K562 (cell line): ENCODE results near the gene CLDN2. TPM values are rescaled to one million over a fixed set of nuclear protein-coding genes. Genes with fewer than 3 reads are reported as not detected.

Experiments used
- ATAC-seq: fragments of 200-7000 bp; cut with Tn5 transposase; 3 replicates; pipeline ENCODE4 v1.9.1; 2020; ENCODE audit warnings: moderate library complexity
- BruUV-seq: library from RNA; stranded (reverse); fragments of 400-500 nt; replicated peaks from 2 replicates; lab custom pipeline; 2021; lab: Mats Ljungman, UMichigan
- CTCF ChIA-PET: fragments of 300-600 bp; formaldehyde crosslinking; extraction: SDS; loops from one replicate; lab custom pipeline; 2021; ENCODE audit warnings: low intra/inter-chr PET ratio; lab: Yijun Ruan, JAX
- POLR2A ChIA-PET: fragments of 300-600, 350-650 bp; sonication (Branson Sonifier 250); formaldehyde crosslinking; extraction: SDS; loops from one replicate; lab custom pipeline; 2021; ENCODE audit warnings: antibody characterized with exemption, inconsistent platforms; lab: Yijun Ruan, JAX
- DNase-seq, 4 experiments: peaks; one replicate each; pipeline versions ENCODE4 v3.0.0 to v3.0.0-alpha.2; 2011 to 2018; ENCODE audit warnings: low spot score in 3 of 4, mixed read lengths in 3 of 4; ENCODE audit errors: extremely low read depth in 1 of 4
- FAIRE-seq: peaks from 2 replicates; lab custom pipeline; 2011; peaks lifted over from hg19 to GRCh38; lab: Jason Lieb, UNC
- H2AFZ ChIP-seq: 2 replicates; pipeline ENCODE4 v1.6.0; 2011; ENCODE audit warnings: low read depth, low read length, control low read depth, inconsistent platforms
- H3K27ac ChIP-seq: fragments of 200-600 bp; 3 replicates; pipeline ENCODE4 v1.8.0; 2011; ENCODE audit warnings: low read depth, mild to moderate bottlenecking, control low read depth, inconsistent platforms, low read length, moderate library complexity, mixed read lengths; ENCODE audit errors: extremely low read depth
- H3K27me3 ChIP-seq, 2 experiments: fragments of 300-600 bp in 1 of 2; 2 replicates in 1 of 2; 3 replicates in 1 of 2; pipeline versions ENCODE4 v1.6.0 to v1.8.0; 2011; ENCODE audit warnings: inconsistent platforms in 2 of 2, low read length in 2 of 2, mild to moderate bottlenecking in 1 of 2, mixed read lengths in 1 of 2, moderate library complexity in 1 of 2; ENCODE audit not compliant: control insufficient read depth in 2 of 2, insufficient read depth in 2 of 2
- H3K36me3 ChIP-seq: fragments of 300-600 bp; 3 replicates; pipeline ENCODE4 v1.8.0; 2011; ENCODE audit warnings: mild to moderate bottlenecking, low read length, inconsistent platforms; ENCODE audit not compliant: control insufficient read depth, insufficient read depth
- H3K4me1 ChIP-seq, 2 experiments: fragments of 200-600 bp in 1 of 2; replicated peaks in 1 of 2; 2 replicates in 1 of 2; 3 replicates in 1 of 2; pipeline versions ENCODE4 v1.5.1 to v1.8.0; 2011; ENCODE audit warnings: inconsistent platforms in 2 of 2, low read length in 2 of 2, mild to moderate bottlenecking in 1 of 2, mixed read lengths in 1 of 2, moderate library complexity in 1 of 2; ENCODE audit not compliant: control insufficient read depth in 2 of 2, insufficient read depth in 2 of 2
- H3K4me2 ChIP-seq: 2 replicates; pipeline ENCODE4 v1.6.1; 2011; ENCODE audit warnings: low read length, control low read depth, inconsistent platforms, mixed read lengths; ENCODE audit not compliant: insufficient read depth
- H3K4me3 ChIP-seq: fragments of 200-600 bp; sonication (generic), shearing (Covaris generic); 2 replicates; pipeline ENCODE4 v1.5.1; 2016; ENCODE audit warnings: control low read depth, inconsistent platforms
- H3K79me2 ChIP-seq: fragments of 200-600 bp; 3 replicates; pipeline ENCODE4 v1.8.0; 2011; ENCODE audit warnings: low read length, inconsistent platforms; ENCODE audit not compliant: control insufficient read depth, insufficient read depth
- H3K9ac ChIP-seq, 2 experiments: 2 replicates each; pipeline versions ENCODE4 v1.6.0 to v1.6.1; 2011; ENCODE audit warnings: low read depth in 2 of 2, low read length in 2 of 2, control low read depth in 1 of 2, inconsistent platforms in 1 of 2, mild to moderate bottlenecking in 1 of 2, mixed read lengths in 1 of 2; ENCODE audit not compliant: insufficient read depth in 1 of 2
- H3K9me1 ChIP-seq: one replicate; pipeline ENCODE4 v1.6.0; 2011; ENCODE audit warnings: inconsistent platforms, mild to moderate bottlenecking, low read length, moderate library complexity; ENCODE audit not compliant: control insufficient read depth, insufficient read depth
- H3K9me3 ChIP-seq: replicated peaks from 2 replicates; pipeline ENCODE4 v1.5.1; 2011; ENCODE audit warnings: low read depth, low read length, inconsistent platforms; ENCODE audit not compliant: control insufficient read depth, insufficient read depth
- H4K20me1 ChIP-seq: replicated peaks from 2 replicates; pipeline ENCODE4 v1.6.1; 2011; ENCODE audit warnings: low read length, inconsistent platforms, mixed read lengths; ENCODE audit not compliant: control insufficient read depth, insufficient read depth
- CTBP1 ChIP-seq: fragments of 450-650 bp; IDR thresholded peaks from 2 replicates; pipeline ENCODE4 v1.6.1; 2016; ENCODE audit warnings: borderline replicate concordance
- EGR1 ChIP-seq: fragments of 450-650 bp; conservative IDR thresholded peaks from 2 replicates; pipeline ENCODE4 v1.6.1; 2017; ENCODE audit warnings: mild to moderate bottlenecking
- KDM5B ChIP-seq: fragments of 200-600 bp; sonication (generic); IDR thresholded peaks from 2 replicates; pipeline ENCODE4 v1.6.1; 2012; ENCODE audit warnings: low read depth, mild to moderate bottlenecking, moderate library complexity, low read length, control low read depth, inconsistent platforms; ENCODE audit not compliant: insufficient replicate concordance
- PHTF2 ChIP-seq: fragments of 250-450 bp; sonication (Bioruptor Pico); IDR thresholded peaks from 2 replicates; pipeline ENCODE4 v1.5.0; 2021; ENCODE audit warnings: mild to moderate bottlenecking
- PKNOX1 ChIP-seq: fragments of 450-650 bp; IDR thresholded peaks from 2 replicates; pipeline ENCODE4 v1.6.1; 2016
- SMARCB1 ChIP-seq: IDR thresholded peaks from 2 replicates; pipeline ENCODE4 v1.6.1; 2011; ENCODE audit warnings: improper control_type of control experiment, low read depth; ENCODE audit not compliant: insufficient read length
- SRSF3 ChIP-seq: fragments of 200-400 bp; formaldehyde crosslinking; IDR thresholded peaks from 2 replicates; pipeline ENCODE4 v1.6.1; 2016; ENCODE audit warnings: mild to moderate bottlenecking, low read length, moderate library complexity; ENCODE audit not compliant: insufficient read depth
- ZNF384 ChIP-seq: IDR thresholded peaks from 2 replicates; pipeline ENCODE4 v1.6.1; 2012; ENCODE audit warnings: low read depth, low read length, improper control_type of control experiment
- ZNF449 ChIP-seq: fragments of 250-450 bp; sonication (Bioruptor Pico); IDR thresholded peaks from 2 replicates; pipeline ENCODE4 v1.8.0; 2022; ENCODE audit warnings: moderate library complexity, mild to moderate bottlenecking, inconsistent platforms
- ZNF584 ChIP-seq: fragments of 200-800 bp; sonication (Bioruptor generic); IDR thresholded peaks from 2 replicates; pipeline ENCODE4 v1.6.1; 2016; ENCODE audit warnings: low read depth, mild to moderate bottlenecking, missing genetic modification characterization, missing compliant biosample characterization
- WGBS: fragments of 100-300 bp; shearing (Covaris generic); methylation state at CpG from one replicate; pipeline ENCODE4 v1.1.6; 2016; ENCODE audit warnings: low coverage, mixed read lengths; ENCODE audit not compliant: insufficient coverage; ENCODE audit errors: missing lambda C conversion rate; 5-methylcytosine and 5-hydroxymethylcytosine counted together
- in situ Hi-C: fragments of 300-500 bp; cut with MboI; formaldehyde crosslinking; loops from 4 replicates; pipeline ENCODE4 v1.15.0; 2018; ENCODE audit warnings: inconsistent platforms, mixed read lengths
- intact Hi-C: fragments of 100-400 bp; cut with micrococcal nuclease; formaldehyde crosslinking; loops from 2 replicates; pipeline ENCODE4 v1.14.2; 2022
- polyA plus RNA-seq, 8 experiments: library from polyadenylated mRNA; depleted of rRNA in 4 of 8; stranded (reverse) in 5 of 8; unstranded in 3 of 8; fragments of >200 nt; fragmentation: Nextera tagmentation in 2 of 8; fragmentation: Illumina TruSeq in 1 of 8; extraction: Ambion mirVana in 2 of 8; extraction: Trizol in 1 of 8; gene quantifications; 2 replicates each; pipeline versions ENCODE4 v1.2.1 to v1.2.3, GENCODE V29; 2011 to 2014; ENCODE audit warnings: inconsistent platforms in 1 of 8, missing spikeins in 1 of 8
- total RNA-seq, 7 experiments: library from RNA; depleted of rRNA in 6 of 7; stranded (reverse); fragments of >200 nt in 6 of 7; fragmentation: Illumina TruSeq in 2 of 7; extraction: Trizol in 2 of 7; gene quantifications; 2 replicates each; pipeline versions ENCODE4 v1.2.1 to v1.2.3, GENCODE V29; 2011 to 2021; ENCODE audit warnings: low replicate concordance in 1 of 7
- TF ChIP-seq, protein P1 (sequence below): sonication (generic); formaldehyde crosslinking; IDR thresholded peaks from 2 replicates; pipeline ENCODE4 v1.8.0; 2022; ENCODE audit warnings: mild to moderate bottlenecking, missing genetic modification reagents

The CLDN2 gene
- total and polyA plus RNA-seq, 9 of the 15 experiments (the other 6 are each of a cell fraction or from before 2014, with no cell fraction given), result not detected

GRCh38 chrX:106921637-106922036 lies 1.4 kb downstream of the CLDN2 start:
- intact Hi-C loops (no loop called here), in situ Hi-C loops (no loop called here)
- no TSS peak for BruUV-seq
- Histone ChIP-seq H3K9ac (no peak overlapping the region), H3K4me2 (no peak overlapping the region), H3K9me1 (no peaks in the 10 kb centered on the region), H3K79me2 (no peaks in the 10 kb centered on the region), H2AFZ (no peak overlapping the region), H4K20me1 (no peaks in the 10 kb centered on the region), H3K4me1 (no peaks in the 10 kb centered on the region), H3K36me3 (no peaks in the 10 kb centered on the region), H3K27ac (no peak overlapping the region), H3K9me3 (no peaks in the 10 kb centered on the region), H3K4me3 (no peak overlapping the region), H3K27me3 (no peaks in the 10 kb centered on the region)
- CTCF ChIA-PET, result no interaction called here
- WGBS, result 0% methylated on average over 1 of the region's 2 CpGs
- TF ChIP-seq ZNF584 (CRISPR knock-in tag) (no peak), SMARCB1 (no peak), CTBP1 (no peak), SRSF3 (no peak), ZNF449 (no peak), ZNF384 (no peak), PKNOX1 (no peak), EGR1 (no peak), PHTF2 (no peak), KDM5B (no peak)
- TF ChIP-seq, protein P1, sequence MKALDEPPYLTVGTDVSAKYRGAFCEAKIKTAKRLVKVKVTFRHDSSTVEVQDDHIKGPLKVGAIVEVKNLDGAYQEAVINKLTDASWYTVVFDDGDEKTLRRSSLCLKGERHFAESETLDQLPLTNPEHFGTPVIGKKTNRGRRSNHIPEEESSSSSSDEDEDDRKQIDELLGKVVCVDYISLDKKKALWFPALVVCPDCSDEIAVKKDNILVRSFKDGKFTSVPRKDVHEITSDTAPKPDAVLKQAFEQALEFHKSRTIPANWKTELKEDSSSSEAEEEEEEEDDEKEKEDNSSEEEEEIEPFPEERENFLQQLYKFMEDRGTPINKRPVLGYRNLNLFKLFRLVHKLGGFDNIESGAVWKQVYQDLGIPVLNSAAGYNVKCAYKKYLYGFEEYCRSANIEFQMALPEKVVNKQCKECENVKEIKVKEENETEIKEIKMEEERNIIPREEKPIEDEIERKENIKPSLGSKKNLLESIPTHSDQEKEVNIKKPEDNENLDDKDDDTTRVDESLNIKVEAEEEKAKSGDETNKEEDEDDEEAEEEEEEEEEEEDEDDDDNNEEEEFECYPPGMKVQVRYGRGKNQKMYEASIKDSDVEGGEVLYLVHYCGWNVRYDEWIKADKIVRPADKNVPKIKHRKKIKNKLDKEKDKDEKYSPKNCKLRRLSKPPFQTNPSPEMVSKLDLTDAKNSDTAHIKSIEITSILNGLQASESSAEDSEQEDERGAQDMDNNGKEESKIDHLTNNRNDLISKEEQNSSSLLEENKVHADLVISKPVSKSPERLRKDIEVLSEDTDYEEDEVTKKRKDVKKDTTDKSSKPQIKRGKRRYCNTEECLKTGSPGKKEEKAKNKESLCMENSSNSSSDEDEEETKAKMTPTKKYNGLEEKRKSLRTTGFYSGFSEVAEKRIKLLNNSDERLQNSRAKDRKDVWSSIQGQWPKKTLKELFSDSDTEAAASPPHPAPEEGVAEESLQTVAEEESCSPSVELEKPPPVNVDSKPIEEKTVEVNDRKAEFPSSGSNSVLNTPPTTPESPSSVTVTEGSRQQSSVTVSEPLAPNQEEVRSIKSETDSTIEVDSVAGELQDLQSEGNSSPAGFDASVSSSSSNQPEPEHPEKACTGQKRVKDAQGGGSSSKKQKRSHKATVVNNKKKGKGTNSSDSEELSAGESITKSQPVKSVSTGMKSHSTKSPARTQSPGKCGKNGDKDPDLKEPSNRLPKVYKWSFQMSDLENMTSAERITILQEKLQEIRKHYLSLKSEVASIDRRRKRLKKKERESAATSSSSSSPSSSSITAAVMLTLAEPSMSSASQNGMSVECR (CRISPR knock-in tag), result no peak
- POLR2A ChIA-PET, result no interaction called here
- ATAC-seq (no peak), FAIRE-seq (no peak), DNase-seq (no peak)
